ENCODE data around the gene TNFRSF1A.

The TNFRSF1A gene

DNA sequence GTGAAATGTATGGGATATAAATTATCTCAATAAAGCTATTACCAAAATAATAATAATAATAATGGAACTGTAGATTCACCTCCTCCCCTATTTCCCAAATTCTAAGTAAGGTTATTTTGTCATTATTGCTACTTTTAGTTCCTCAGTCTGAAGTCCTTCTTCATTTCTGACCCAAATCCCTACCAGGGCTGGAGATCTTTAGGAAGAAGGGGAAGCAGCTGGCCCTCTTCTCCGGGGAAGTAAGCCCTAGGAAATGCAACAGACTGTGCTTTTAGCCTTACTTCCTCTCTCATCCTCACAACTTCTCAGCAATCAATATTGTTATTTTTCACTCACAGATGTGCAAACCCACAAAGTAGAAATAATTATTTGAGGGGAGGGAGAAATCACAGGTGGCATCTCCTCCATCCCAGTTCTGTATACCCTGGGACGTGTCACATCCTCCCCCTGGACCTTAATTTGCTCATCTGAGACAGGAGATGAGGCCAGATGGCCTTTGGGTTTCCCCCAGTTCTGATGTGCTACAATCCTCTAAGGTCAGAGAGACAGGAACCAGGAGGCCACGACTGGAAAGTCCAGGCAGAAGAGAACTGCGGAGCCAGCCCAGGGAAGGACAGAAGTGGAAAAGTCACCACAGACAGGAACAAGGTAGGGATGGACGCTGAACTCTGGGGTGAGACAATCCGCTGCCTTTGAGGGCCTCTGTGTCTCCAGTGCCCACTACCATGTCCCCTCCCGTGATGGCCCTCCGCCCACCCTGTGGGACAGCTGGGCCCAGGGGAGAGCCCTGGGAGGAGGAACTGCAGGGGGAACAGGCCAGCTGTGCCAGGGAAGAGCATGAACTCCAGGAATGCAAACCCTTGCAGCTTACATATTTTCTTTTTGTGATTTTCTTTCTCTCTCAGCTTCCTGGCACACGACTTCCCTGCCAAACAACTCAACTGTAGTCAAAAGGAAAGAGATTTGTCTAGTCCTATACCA lies 10.6 kb upstream of the TNFRSF1A start:
- H3K4me2 ChIP-seq (ENCODE audit: low read depth, low read length, poor library complexity, severe bottlenecking): no peak overlapping the region
- H3K9me2 ChIP-seq (replicated peaks; ENCODE audit: insufficient read depth, low read length): no peaks in the 10 kb centered on the region
- H3K4me3 ChIP-seq (ENCODE audit: insufficient read depth, low read length, poor library complexity, severe bottlenecking): no peak overlapping the region
- TF ChIP-seq, protein P1, sequence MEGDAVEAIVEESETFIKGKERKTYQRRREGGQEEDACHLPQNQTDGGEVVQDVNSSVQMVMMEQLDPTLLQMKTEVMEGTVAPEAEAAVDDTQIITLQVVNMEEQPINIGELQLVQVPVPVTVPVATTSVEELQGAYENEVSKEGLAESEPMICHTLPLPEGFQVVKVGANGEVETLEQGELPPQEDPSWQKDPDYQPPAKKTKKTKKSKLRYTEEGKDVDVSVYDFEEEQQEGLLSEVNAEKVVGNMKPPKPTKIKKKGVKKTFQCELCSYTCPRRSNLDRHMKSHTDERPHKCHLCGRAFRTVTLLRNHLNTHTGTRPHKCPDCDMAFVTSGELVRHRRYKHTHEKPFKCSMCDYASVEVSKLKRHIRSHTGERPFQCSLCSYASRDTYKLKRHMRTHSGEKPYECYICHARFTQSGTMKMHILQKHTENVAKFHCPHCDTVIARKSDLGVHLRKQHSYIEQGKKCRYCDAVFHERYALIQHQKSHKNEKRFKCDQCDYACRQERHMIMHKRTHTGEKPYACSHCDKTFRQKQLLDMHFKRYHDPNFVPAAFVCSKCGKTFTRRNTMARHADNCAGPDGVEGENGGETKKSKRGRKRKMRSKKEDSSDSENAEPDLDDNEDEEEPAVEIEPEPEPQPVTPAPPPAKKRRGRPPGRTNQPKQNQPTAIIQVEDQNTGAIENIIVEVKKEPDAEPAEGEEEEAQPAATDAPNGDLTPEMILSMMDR (IDR thresholded peaks at IDR 0.05; ENCODE audit: insufficient read depth, low read length, poor library complexity, severe bottlenecking): no peak
- TF ChIP-seq EZH2phosphoT487 (conservative IDR thresholded peaks at IDR 0.05; ENCODE audit: low read length): no peak
- no peak overlapping the region for H2AFZ ChIP-seq (ENCODE audit: low read depth, low read length, severe bottlenecking)
- no peak overlapping the region for H3K9ac ChIP-seq (ENCODE audit: low read length)
- H3K79me2 ChIP-seq (ENCODE audit: insufficient read depth, low read length): no peaks in the 10 kb centered on the region
- H3K27me3 ChIP-seq (ENCODE audit: low read length): no peaks in the 10 kb centered on the region
- H3K27ac ChIP-seq (ENCODE audit: low read depth, low read length): no peak overlapping the region
- H3K36me3 ChIP-seq (ENCODE audit: low read length): no peaks in the 10 kb centered on the region
- no peaks in the 10 kb centered on the region for H4K20me1 ChIP-seq (ENCODE audit: low read depth, low read length)
- no peaks in the 10 kb centered on the region for H3F3A ChIP-seq (ENCODE audit: insufficient read depth)
- H3K9me3 ChIP-seq (ENCODE audit: insufficient read depth, low read length): no peaks in the 10 kb centered on the region

DNA sequence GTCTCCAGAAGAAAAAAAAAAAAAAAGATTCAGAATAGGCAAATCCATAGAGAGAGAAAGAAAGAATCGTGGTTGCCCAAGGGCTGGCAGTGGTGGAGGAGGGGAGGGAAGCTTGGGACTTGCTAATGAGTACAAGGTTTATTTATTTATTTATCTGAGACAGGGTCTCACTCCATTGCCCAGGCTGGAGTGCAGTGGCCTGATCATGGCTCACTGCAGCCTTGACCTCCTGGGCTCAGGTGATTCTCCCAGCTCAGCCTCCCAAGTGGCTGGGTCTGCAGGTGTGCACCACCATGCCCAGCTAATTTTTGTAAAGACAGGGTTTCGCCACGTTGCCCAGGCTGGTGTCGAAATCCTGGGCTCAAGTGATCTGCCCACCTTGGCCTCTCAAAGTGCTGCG lies 9.7 kb upstream of the TNFRSF1A start:
- H3K27me3 ChIP-seq (ENCODE audit: low read length): no peaks in the 10 kb centered on the region
- H3K9me3 ChIP-seq (ENCODE audit: insufficient read depth, low read length): no peaks in the 10 kb centered on the region
- no peak overlapping the region for H3K4me2 ChIP-seq (ENCODE audit: low read depth, low read length, poor library complexity, severe bottlenecking)
- H3K79me2 ChIP-seq (ENCODE audit: insufficient read depth, low read length): no peaks in the 10 kb centered on the region
- no peaks in the 10 kb centered on the region for H4K20me1 ChIP-seq (ENCODE audit: low read depth, low read length)
- H3K36me3 ChIP-seq (ENCODE audit: low read length): no peaks in the 10 kb centered on the region
- no peak overlapping the region for H2AFZ ChIP-seq (ENCODE audit: low read depth, low read length, severe bottlenecking)
- no peaks in the 10 kb centered on the region for H3F3A ChIP-seq (ENCODE audit: insufficient read depth)
- H3K9me2 ChIP-seq (replicated peaks; ENCODE audit: insufficient read depth, low read length): no peaks in the 10 kb centered on the region
- H3K4me3 ChIP-seq (ENCODE audit: insufficient read depth, low read length, poor library complexity, severe bottlenecking): no peak overlapping the region
- no peak overlapping the region for H3K27ac ChIP-seq (ENCODE audit: low read depth, low read length)
- TF ChIP-seq, protein P1 (IDR thresholded peaks at IDR 0.05; ENCODE audit: insufficient read depth, low read length, poor library complexity, severe bottlenecking): no peak
- no peak for TF ChIP-seq EZH2phosphoT487 (conservative IDR thresholded peaks at IDR 0.05; ENCODE audit: low read length)
- no peak overlapping the region for H3K9ac ChIP-seq (ENCODE audit: low read length)

DNA sequence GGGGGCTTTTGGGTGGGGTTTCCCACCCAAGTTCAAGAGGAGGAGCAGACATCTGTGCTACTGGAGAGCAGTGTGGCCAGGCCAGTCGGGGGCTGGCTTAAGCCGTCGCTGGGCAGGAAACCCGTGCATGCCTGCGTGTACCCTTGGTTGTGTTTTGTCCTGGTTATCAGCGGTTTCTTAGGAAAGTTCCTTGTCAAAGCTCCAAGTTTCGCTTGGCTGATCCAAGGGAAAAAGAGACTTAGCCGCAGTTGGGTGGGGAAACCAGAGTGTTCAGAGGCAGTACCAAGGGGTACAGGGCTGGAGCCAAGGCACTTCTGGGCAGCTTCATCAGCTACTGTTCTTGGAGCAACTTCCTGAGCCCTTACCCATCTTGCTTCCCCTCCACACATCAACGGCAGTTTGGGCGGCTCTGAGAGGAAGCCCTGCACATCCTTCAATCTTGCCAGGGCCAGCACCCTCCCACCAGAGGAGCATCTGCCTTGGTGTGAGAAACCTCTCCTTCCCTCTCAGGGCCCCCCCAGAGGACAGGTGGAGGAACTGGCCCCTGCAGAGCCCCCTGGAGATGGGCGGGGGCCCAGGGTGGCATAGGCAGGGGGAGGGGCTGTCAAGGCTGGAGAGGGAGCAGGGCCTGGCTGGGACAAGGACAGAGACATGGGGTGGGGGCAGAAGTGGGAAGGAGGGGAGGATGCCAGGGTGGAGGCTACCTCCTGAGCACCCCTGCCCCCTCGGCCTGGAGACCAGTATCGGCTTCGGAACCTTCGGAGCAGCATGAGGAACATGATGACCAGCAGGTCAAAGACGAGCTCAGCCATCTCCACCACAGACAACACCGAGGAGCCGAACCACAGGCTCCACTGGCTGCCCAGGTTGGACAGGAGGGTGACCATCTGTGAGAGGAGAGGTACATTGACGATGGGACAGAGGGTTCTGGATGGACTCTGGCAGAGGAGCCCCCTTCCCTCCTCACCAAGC lies 5.8 kb upstream of the TNFRSF1A start:
- H3K9me3 ChIP-seq (ENCODE audit: insufficient read depth, low read length): no peaks in the 10 kb centered on the region
- TF ChIP-seq EZH2phosphoT487 (conservative IDR thresholded peaks at IDR 0.05; ENCODE audit: low read length): no peak
- TF ChIP-seq, protein P1 (IDR thresholded peaks at IDR 0.05; ENCODE audit: insufficient read depth, low read length, poor library complexity, severe bottlenecking): no peak
- no peaks in the 10 kb centered on the region for H3F3A ChIP-seq (ENCODE audit: insufficient read depth)
- no peaks in the 10 kb centered on the region for H3K36me3 ChIP-seq (ENCODE audit: low read length)
- no peak overlapping the region for H3K4me2 ChIP-seq (ENCODE audit: low read depth, low read length, poor library complexity, severe bottlenecking)
- H4K20me1 ChIP-seq (ENCODE audit: low read depth, low read length): no peaks in the 10 kb centered on the region
- no peaks in the 10 kb centered on the region for H3K79me2 ChIP-seq (ENCODE audit: insufficient read depth, low read length)
- H3K4me3 ChIP-seq (ENCODE audit: insufficient read depth, low read length, poor library complexity, severe bottlenecking): no peak overlapping the region
- H3K9ac ChIP-seq (ENCODE audit: low read length): no peak overlapping the region
- H3K27ac ChIP-seq (ENCODE audit: low read depth, low read length): no peak overlapping the region
- no peaks in the 10 kb centered on the region for H3K27me3 ChIP-seq (ENCODE audit: low read length)
- no peak overlapping the region for H2AFZ ChIP-seq (ENCODE audit: low read depth, low read length, severe bottlenecking)
- H3K9me2 ChIP-seq (replicated peaks; ENCODE audit: insufficient read depth, low read length): no peaks in the 10 kb centered on the region

Data from SU-DHL-6 (cell line).